Epithelial cell of prostate (primary cell): ENCODE results near the gene ACAP3.
A peak's percentile ranks its signal among the peaks of the same experiment; 100 is the strongest.

ENCODE experiments used
- DNase-seq: peaks from one replicate; pipeline ENCODE4 v3.0.0-alpha.2; 2011; ENCODE audit warnings: low read depth, low spot score
- H3K27ac ChIP-seq: fragments of 450-650 bp; 2 replicates; pipeline ENCODE4 v1.5.1; 2017; ENCODE audit warnings: mild to moderate bottlenecking

ACAP3 gene

GRCh38 chr1:1331068-1331965 is 23.6 kb upstream of the ACAP3 start, which contains the start of gene TAS1R3:
TSS of gene TAS1R3 (plus strand) at chr1:1331280. CDS start at chr1:1331346, 66 bp downstream.
- DNase-seq, result no peak
- H3K27ac ChIP-seq, result no peak within 1 kb of the TSS

GRCh38 chr1:1330366-1331067 is 22.8 kb upstream of the ACAP3 start:
- H3K27ac ChIP-seq, result no peak overlapping the region
- DNase-seq, result no peak

GRCh38 chr1:1329304-1330210 is 21.8 kb upstream of the ACAP3 start:
- H3K27ac ChIP-seq, result no peak overlapping the region
- DNase-seq, result no peak

- DNase-seq, result no peak
- no peak overlapping the region for H3K27ac ChIP-seq
These were observed 20.5 kb upstream of the ACAP3 start for GRCh38 chr1:1328254-1328653.

GRCh38 chr1:1327291-1327690 is 19.6 kb upstream of the ACAP3 start:
- no peak overlapping the region for H3K27ac ChIP-seq

GRCh38 chr1:1326075-1326605 is 18.4 kb upstream of the ACAP3 start:
- H3K27ac ChIP-seq, result peak overlapping the region; percentile 89
- no peak for DNase-seq

More at GRCh38 chr1:1327291-1327690, 19.6 kb upstream of the ACAP3 start:
- no peak for DNase-seq

GRCh38 chr1:1325288-1326074 is 17.8 kb upstream of the ACAP3 start:
- peak overlapping the region; percentile 89 for H3K27ac ChIP-seq
- no peak for DNase-seq

GRCh38 chr1:1324524-1325287 is 17.0 kb upstream of the ACAP3 start, which contains the start of the genes CPTP and INTS11:
TSS of gene CPTP (plus strand) at chr1:1324802. CDS start at chr1:1326911, 2,109 bp downstream.
TSS of gene INTS11 (minus strand) at chr1:1324660. CDS start at chr1:1324608, 52 bp downstream.
- H3K27ac ChIP-seq, result peak within 1 kb of the TSS; percentile 89
- DNase-seq, result no peak

GRCh38 chr1:1324084-1324523 is 16.4 kb upstream of the ACAP3 start:
- peak overlapping the region; percentile 89 for H3K27ac ChIP-seq
- no peak for DNase-seq

GRCh38 chr1:1322952-1323351 is 15.2 kb upstream of the ACAP3 start:
- DNase-seq, result no peak
- H3K27ac ChIP-seq, result no peak overlapping the region

GRCh38 chr1:1322418-1322817 is 14.7 kb upstream of the ACAP3 start:
- no peak for DNase-seq
- H3K27ac ChIP-seq, result no peak overlapping the region

- no peak for DNase-seq
- H3K27ac ChIP-seq, result no peak overlapping the region
These were observed 13.7 kb upstream of the ACAP3 start for GRCh38 chr1:1321477-1321876.

GRCh38 chr1:1320666-1321448 is 13.1 kb upstream of the ACAP3 start:
- no peak for DNase-seq
- H3K27ac ChIP-seq, result no peak overlapping the region

GRCh38 chr1:1319646-1319941 is 11.9 kb upstream of the ACAP3 start:
- DNase-seq, result no peak
- no peak overlapping the region for H3K27ac ChIP-seq

- H3K27ac ChIP-seq, result peak overlapping the region; percentile 43
- no peak for DNase-seq
These were observed 11.3 kb upstream of the ACAP3 start for GRCh38 chr1:1318777-1319645.

- peak; percentile 51 for DNase-seq
- peak overlapping the region; percentile 43 for H3K27ac ChIP-seq
These were observed 10.5 kb upstream of the ACAP3 start for GRCh38 chr1:1318131-1318652.

- no peak for DNase-seq
- H3K27ac ChIP-seq, result peak overlapping the region; percentile 43
These were observed 9.7 kb upstream of the ACAP3 start for GRCh38 chr1:1317420-1317819.
